ENCODE data around the gene MAPK1IP1L.

Gene MAPK1IP1L

DNA sequence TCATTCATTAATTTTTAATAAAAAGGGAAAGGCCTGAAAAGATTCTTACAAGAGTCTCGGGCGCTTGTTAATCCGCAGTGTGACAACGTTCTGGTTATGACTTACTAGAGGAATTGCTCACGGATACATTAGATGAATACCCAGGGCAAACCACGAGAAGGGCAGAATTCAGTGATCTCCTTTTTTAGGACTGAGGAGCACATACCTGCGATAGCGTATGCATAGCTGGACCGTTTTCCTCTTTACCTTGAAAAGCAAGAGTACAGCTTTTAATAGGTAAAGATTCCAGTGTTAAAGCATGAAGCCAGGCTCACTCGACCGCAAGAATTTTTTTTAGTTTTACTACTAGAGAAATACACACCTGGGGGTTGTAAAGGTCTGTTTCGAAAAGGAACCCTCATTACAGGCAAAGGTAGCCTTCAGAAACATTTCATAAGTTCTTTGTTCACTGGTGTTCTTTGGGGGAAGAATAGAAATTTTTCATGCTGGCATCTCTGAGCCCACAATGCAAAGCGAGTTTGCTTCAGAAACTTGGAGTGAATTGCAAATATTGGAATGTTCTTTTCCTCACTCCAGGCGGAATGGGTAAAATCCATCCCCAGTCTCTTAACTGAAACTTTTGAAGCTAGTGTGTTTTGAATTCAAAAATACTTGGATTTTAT is 953 bp downstream of the MAPK1IP1L start:
- POLR2A ChIA-PET: interaction anchor here (0.6 to 1.2 kb wide), 2 partner anchors 13 to 20 kb away, joined by 3 read pairs; no protein-coding TSS in a partner anchor

DNA sequence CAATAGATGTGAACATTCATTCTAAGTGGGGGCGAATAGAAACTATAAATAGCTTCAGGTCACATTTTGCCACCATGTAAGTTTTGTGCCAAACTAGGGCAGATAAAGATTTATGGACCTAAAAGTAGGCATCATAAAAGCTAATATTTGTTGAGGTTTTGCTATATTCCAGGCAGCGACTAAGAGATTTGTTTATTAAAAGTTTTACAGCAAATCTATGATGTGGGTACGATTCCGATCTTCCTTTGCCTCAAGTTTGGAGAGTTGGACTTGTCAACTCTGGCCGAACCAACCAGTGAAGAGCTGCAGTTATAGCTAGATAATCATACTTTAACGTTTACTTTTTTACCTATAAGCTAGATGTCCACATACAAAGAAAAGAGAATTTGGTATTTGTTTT is 1.6 kb downstream of the MAPK1IP1L start:
- DNase-seq (ENCODE audit: extremely low spot score): no peak
- TF ChIP-seq, protein P1, sequence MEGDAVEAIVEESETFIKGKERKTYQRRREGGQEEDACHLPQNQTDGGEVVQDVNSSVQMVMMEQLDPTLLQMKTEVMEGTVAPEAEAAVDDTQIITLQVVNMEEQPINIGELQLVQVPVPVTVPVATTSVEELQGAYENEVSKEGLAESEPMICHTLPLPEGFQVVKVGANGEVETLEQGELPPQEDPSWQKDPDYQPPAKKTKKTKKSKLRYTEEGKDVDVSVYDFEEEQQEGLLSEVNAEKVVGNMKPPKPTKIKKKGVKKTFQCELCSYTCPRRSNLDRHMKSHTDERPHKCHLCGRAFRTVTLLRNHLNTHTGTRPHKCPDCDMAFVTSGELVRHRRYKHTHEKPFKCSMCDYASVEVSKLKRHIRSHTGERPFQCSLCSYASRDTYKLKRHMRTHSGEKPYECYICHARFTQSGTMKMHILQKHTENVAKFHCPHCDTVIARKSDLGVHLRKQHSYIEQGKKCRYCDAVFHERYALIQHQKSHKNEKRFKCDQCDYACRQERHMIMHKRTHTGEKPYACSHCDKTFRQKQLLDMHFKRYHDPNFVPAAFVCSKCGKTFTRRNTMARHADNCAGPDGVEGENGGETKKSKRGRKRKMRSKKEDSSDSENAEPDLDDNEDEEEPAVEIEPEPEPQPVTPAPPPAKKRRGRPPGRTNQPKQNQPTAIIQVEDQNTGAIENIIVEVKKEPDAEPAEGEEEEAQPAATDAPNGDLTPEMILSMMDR (IDR thresholded peaks at IDR 0.05; ENCODE audit: control extremely low read depth, extremely low read depth, low read depth, missing control alignments): no peak
- POLR2A ChIA-PET: interaction anchor here (1.2 kb wide), 1 partner anchor 20 kb away, joined by 3 read pairs; no protein-coding TSS in a partner anchor
- CTCF ChIA-PET: interaction anchor here (0.7 to 4.1 kb wide), 10 partner anchors 10 to 218 kb away, joined by 3 to 43 read pairs (median 6); partner anchors contain the start of genes GCH1, SOCS4 and WDHD1

More for the DNA sequence above, 953 bp downstream of the MAPK1IP1L start:
- peak; percentile 26 for DNase-seq (ENCODE audit: extremely low spot score)
- CTCF ChIA-PET: interaction anchor here (0.7 to 4.1 kb wide), 24 partner anchors 8 to 246 kb away, joined by 3 to 43 read pairs (median 8); partner anchors contain the start of genes GCH1, SOCS4 and WDHD1
- TF ChIP-seq, protein P1 (IDR thresholded peaks at IDR 0.05; ENCODE audit: control extremely low read depth, extremely low read depth, low read depth, missing control alignments): no peak

DNA sequence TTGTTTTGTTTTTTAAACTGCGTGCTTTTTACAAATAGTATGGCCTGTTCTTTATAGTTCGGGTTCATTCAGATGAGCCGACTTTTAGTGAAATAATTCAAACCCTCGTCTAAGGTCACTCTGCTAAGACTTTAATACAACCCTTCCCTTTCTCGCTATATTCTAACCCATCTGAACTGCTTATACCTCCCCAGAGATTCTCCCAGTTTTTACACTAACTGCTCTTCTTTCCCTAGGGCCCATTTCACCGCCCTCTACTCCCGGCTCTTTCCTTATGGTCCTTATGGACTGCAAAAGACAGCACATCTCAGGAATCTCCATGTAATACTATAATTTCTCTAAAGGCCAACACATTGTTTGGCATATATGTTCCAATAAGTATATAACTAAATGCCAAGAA is 2.1 kb downstream of the MAPK1IP1L start:
- TF ChIP-seq, protein P1 (IDR thresholded peaks at IDR 0.05; ENCODE audit: control extremely low read depth, extremely low read depth, low read depth, missing control alignments): no peak
- ChIA-PET POLR2A (interaction anchor here (1.2 kb wide), 1 partner anchor 19 kb away, joined by 3 read pairs; no protein-coding TSS in a partner anchor), CTCF (interaction anchor here (1.1 to 4.1 kb wide), 8 partner anchors 10 to 217 kb away, joined by 3 to 43 read pairs (median 6); partner anchors contain the start of gene GCH1)
- no peak for DNase-seq (ENCODE audit: extremely low spot score)

DNA sequence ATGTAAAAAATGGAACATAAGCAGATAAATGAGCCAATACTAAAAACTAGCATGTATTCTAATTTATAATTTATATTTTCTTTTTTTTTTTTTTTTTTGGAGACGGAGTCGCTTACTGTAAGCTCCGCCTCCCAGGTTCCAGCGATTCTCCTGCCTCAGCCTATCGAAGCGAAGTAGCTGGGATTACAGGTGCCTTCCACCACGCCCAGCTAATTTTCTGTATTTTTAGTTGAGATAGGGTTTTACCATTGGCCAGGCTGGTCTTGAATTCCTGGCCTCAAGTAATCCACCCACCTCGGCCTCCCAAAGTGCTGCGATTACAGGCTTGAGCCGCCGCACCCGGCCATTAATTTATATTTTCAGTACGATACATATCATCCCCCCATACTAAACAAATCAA is 2.7 kb downstream of the MAPK1IP1L start:
- DNase-seq (ENCODE audit: extremely low spot score): no peak
- POLR2A ChIA-PET: interaction anchor here (0.7 kb wide), 1 partner anchor 25 kb away, joined by 9 read pairs; no protein-coding TSS in a partner anchor
- TF ChIP-seq, protein P1 (IDR thresholded peaks at IDR 0.05; ENCODE audit: control extremely low read depth, extremely low read depth, low read depth, missing control alignments): no peak
- CTCF ChIA-PET: interaction anchor here (1.5 to 2.0 kb wide), 3 partner anchors 9 to 16 kb away, joined by 4 to 10 read pairs (median 6); no protein-coding TSS in a partner anchor

DNA sequence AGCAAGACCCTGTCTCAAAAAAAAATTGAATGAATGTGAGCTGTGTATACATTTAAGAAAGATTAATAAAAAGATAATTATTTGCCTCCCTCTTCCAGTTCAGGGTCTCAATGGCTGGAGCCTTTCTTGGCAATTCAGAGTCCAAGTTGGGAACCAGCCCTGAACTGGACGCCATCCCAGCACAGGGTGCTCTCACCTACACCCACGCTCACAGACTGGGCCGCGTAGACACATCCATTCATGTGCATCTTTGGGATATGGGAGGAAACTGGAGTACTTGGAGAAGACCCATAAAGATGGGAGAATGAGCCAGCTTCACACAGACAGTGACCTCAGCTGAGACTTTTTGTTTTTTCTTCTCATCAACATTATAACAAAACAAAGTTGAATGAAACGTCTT is 6.5 kb downstream of the MAPK1IP1L start:
- TF ChIP-seq, protein P1 (IDR thresholded peaks at IDR 0.05; ENCODE audit: control extremely low read depth, extremely low read depth, low read depth, missing control alignments): no peak
- DNase-seq (ENCODE audit: extremely low spot score): no peak
- ChIA-PET POLR2A (no interaction called here), CTCF (interaction anchor here (1.0 kb wide), 1 partner anchor 102 kb away, joined by 3 read pairs; no protein-coding TSS in a partner anchor)

DNA sequence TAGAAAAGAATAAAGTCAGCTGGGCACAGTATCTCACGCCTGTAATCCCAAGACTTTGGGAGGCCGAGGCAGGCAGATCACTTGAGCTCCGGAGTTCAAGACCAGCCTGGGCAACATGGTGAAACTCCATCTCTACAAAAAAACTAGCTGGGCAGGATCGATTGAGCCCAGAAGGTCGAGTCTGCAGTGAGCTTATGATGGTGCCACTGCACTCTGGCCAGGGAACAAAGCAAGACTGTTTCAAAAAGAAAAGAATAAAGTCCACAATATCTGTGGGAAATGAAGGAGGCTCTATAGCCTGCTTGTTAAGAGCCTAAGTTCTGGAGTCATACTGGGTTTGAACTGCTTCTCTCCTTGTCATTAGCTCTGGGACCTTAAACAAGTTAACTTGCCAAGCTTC is 7.9 kb downstream of the MAPK1IP1L start:
- POLR2A ChIA-PET: interaction anchor here (1.2 kb wide), 1 partner anchor 8 kb away, joined by 3 read pairs; the partner anchor contains the start of gene MAPK1IP1L
- CTCF ChIA-PET: interaction anchor here (0.7 to 3.0 kb wide), 5 partner anchors 8 to 313 kb away, joined by 3 to 22 read pairs (median 3); partner anchors contain the start of gene MAPK1IP1L
- no peak for DNase-seq (ENCODE audit: extremely low spot score)
- TF ChIP-seq, protein P1 (IDR thresholded peaks at IDR 0.05; ENCODE audit: control extremely low read depth, extremely low read depth, low read depth, missing control alignments): no peak
